Cardiac septum (tissue), 1 donor: ENCODE results near the gene FPR3. TPM values are rescaled to one million over a fixed set of nuclear protein-coding genes. Genes with fewer than 3 reads are reported as not detected.

ENCODE experiments used
- DNase-seq: peaks from one replicate; pipeline ENCODE4 v3.0.0-alpha.2; 2020; ENCODE audit warnings: low spot score
- intact Hi-C: fragments of 100-400 bp; cut with DNase I; formaldehyde crosslinking; loops from one replicate; pipeline ENCODE4 v1.14.0; 2022
- total RNA-seq: library from RNA; stranded (reverse); fragmentation: NEBNext Ultra II Directional; extraction: Animal tissue kit (Norgen Biotek cat#: 25700); gene quantifications from one replicate; pipeline ENCODE4 v1.2.1, GENCODE V29; 2021
- donor health status: DM: no; HTN: no; CAD: no.

The FPR3 gene
- total RNA-seq, 1 donor from 2014 or later, result 3.2 TPM

DNA sequence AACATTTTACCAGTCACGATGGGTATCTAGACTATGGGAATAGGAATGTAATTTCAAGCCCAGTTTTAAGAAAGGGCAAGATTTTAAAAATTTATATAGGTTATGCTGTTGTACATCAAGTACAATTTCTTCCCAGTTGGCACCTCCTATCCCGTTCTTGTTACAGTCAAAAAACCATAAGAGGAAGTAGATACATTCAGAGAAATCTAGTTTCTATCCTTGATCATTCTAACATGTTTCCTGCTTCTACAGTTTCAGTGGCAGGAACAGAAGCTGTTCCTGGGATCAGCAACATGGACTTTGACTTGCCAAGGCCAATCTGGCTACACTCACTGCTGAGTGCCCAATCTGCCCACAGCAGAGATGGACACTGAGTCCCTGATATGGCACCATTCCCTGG lies 14.7 kb upstream of the FPR3 start:
- no peak for DNase-seq
- intact Hi-C loops, result no loop called here

DNA sequence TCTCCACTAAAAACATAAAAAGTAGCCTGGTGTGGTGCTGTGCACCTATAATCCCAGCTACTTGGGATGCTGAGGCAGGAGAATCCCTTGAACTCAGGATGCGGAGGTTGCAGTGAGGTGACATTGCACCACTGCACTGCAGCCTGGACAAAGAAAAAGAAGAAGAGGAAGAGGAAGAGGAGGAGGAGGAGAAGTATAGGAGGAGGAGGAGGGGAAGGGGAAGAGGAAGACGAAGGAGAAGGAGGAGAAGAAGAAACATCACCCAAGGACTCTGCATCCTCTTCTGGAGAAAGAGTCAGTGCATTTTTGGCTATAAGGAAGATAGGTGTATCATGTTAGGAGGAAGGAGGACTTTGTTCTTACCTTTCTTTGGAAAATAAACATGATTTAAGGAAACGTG lies 13.0 kb upstream of the FPR3 start:
- DNase-seq, result no peak
- intact Hi-C loops, result no loop called here

DNA sequence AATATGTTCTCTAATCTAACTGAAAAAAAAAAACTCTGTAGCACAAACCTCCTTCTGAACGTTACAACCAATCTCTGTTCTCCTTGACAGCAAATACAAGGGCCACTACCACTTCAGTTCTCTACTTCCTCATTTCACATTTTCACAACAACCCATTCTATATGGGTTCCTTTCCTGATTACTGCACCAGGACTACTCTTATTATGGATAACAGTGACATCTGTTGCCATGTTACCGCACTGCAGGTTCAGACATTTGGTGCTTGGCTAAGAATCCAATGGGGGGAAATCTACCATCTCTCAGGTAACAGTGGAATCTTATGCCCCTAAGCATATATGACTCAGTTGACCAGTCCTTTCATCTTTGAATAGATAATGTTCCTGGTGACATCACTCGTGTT lies 11.6 kb upstream of the FPR3 start:
- intact Hi-C loops, result no loop called here
- DNase-seq, result no peak

DNA sequence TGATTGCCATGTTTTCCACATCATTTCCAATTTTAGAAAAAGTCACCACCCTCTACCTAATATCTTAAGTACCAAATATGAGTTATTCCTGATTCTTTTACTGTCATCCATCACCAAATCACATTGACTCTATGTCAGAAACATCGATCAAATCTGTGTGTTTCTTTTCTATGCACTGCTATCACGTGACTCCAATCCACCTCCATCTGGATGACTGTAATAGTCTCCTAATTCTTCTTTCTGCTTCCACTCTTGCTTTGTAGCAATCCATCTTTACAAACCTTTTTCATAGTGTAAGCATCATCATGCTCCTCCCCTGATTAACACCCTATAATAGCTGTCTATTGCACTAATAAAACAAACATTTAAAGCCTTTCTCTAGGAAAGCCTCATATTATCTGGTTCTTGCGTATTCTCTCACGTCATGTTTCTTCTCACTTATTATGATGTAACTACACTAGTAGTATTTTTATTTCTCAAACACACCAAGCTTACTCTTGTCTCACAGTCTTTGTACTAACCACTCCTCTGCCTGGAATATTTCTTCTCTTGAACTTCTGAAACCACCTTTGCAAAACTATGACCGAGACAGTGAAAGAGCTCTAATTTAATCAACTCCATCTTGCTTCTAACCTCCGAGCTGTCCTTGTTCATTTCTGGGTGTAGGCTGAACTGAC lies 10.7 kb upstream of the FPR3 start:
- intact Hi-C loops, result no loop called here
- DNase-seq, result no peak

DNA sequence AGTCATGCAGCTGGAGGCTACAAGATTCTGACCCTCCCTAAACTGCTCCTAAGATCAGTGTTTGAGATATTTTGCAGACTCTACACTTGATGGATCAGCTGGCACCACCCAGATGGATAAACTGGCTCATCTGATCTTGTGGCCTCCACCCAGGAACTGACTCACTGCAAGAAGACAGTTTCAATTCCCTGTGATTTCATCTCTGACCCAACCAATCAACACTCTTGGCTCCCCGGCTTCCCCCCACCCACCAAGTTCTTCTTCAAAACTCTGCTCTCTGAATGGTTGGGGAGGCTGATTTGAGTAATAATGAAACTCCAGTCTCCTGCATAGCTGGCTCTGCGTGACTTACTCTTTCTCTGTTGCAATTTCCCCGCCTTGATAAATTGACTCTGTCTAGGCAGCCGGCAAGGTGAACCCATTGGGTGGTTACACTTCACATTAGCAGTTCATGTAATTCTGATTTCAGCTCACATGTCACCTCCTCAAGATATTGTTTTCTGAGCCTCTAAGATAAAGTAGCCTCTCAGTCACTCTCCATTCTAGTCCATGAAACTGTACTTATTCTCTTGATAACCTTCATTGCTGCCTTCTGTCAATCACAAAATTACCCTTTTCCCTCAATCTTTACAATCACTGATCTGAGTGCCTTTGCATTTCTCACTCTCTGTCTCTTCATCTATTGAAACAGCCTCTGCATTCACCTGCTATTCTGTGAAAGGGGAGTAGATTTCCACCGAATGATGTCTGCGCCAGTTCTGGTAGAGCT lies 9.9 kb upstream of the FPR3 start:
- intact Hi-C loops, result no loop called here
- no peak for DNase-seq

DNA sequence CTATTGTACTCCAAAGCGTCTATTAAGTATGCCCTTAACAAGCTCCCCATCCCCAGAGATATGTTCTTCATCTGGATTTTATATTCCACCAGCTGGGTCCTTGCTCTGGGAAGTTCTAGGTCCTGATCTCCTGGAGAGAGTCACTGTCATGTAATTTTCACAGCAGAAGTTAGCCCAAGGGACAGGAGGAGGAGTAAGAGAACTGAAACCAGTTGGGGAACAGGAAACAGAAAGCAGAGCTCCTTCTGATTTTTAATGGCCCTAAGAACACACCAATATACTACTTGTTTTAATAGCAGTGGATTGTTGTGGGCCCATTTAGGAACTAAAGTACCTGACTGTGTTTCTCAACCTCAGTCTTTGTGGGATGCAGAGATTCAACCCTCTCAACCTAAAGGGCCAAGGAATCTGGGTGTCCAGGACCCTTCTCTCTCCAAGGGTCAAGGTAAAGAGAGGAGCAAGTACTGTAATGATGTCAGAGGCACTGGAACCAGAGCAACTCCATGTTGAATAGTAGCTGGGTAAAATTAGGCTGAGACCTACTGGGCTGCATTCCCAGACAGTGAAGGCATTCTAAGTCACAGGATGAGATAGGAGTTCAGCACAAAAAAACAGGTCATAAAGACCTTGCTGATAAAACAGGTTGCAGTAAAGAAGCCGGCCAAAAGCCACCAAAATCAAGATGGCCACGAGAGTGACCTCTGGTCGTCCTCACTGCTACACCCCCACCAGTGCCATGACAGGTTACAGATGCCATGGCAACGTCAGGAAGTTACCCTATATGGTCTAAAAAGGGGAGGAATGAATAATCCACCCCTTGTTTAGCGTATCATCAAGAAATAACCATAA lies 8.1 kb upstream of the FPR3 start:
- no peak for DNase-seq
- intact Hi-C loops, result no loop called here

DNA sequence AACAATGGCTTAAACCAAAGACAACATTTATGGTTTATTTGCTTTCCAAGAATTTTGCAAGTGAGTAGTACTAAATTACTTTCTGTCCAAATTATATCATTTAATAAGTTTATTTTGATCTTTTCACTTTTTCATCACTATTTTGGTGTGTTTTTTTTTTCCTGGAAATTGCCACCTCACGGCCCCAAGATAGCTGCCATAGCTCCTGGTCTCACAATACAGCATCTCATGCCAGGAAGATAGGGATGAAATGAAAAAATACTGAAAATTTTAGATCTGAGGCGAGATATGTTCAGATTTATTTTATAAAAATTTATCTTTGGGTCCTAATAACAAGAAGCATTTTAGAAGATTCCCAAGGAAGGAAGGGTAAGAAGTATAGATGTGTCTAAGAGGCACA lies 6.9 kb upstream of the FPR3 start:
- no peak for DNase-seq
- intact Hi-C loops, result no loop called here

DNA sequence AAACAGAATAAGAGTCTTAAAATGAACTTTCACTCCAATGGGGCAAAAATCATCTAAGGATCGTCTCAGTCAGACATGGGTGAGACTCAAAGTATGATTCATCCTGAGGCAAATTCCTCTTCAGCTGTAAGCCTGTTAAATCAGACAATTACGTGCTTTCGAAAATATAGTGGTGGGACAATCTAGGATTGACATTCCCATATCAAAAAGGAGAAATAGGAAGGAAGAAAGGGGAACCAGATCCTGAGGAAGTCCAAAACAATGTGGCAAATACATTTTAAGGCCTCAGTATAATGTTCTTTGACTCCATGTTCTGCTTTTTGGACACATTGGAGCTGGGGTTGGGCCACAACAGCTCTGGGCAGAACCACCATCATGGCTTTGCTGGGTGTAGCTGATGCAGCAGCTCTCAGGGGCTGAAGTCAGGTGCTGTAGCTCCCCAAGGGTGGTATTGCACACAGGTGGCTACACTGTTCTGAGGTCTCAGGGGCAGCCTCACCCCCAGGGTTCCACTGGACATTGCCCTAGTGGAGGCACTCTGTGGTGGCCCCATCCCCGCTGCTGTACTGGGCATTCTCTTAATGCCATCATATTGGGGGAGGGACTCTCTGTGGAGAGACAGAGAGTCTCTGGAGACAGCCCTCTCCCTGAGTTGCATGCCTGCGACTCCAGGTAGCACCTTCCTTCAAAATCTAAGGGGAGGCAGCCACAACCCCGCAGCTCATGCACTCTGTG lies 5.7 kb upstream of the FPR3 start:
- DNase-seq, result no peak
- intact Hi-C loops, result no loop called here

DNA sequence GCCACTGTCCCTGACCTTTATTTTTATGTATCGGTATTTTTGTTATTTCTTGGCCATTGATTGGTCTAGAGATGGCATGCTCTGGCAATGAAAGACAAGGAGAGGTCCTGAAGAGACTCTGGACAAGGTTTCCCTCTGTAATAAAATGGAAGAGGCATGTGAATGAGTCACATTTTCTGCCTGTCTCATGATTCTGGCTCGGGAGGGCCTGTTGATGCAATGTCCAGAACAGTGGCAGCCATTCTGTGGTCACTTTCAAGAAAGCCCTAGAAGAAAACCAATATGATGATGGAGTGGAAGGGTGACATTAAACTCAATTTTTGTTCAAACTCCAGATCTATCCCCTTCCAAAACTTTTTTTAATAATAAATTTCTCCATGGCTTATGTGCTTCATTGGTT lies 2.0 kb upstream of the FPR3 start:
- no peak for DNase-seq
- intact Hi-C loops, result no loop called here

DNA sequence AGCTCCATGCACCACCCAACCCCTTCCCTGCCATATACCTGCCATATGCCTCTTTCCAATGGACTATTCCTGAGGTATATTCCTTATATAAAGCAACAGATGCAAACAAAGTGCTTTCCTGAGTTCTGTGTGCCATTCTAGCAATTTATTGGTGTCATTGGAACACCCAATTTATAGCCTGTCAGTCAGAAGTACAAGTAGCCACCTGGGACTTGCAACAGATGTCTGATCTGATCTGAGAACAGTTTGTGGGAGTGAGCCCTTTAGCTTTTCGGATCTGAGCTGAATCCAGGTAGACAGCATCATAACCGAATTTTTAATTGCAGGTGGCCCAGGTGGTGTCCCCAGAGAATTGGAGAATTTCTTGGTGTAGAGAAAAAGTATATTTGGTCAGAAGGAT lies 963 bp upstream of the FPR3 start:
- intact Hi-C loops, result no loop called here
- no peak for DNase-seq

DNA sequence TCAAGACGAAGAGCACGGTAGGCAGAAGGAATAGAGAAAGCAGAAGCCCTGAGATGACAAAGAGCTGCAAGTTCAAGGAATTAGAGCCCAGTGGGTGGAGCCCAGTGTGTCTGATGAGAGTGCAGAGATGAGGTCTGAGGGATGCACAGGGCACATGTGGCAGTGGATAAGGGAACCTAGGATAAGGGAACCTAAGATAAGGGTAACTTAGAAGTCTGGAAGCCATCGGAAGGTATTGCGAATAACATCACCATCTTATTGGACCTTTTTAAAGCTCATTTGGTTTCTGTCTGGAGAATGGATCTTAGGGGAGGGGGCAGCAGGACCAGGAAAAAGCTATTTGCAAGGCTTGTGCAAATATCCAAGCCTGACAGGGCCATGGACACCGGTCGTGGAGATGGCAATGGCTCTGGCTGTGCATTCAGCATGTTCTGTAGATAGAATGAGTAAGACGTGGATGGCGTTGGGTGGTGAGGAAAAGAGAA lies 1.3 kb downstream of the FPR3 start:
- DNase-seq, result no peak
- intact Hi-C loops, result loop anchor here (5.0 kb wide), 1 partner anchor 94 kb away; no protein-coding TSS in a partner anchor

DNA sequence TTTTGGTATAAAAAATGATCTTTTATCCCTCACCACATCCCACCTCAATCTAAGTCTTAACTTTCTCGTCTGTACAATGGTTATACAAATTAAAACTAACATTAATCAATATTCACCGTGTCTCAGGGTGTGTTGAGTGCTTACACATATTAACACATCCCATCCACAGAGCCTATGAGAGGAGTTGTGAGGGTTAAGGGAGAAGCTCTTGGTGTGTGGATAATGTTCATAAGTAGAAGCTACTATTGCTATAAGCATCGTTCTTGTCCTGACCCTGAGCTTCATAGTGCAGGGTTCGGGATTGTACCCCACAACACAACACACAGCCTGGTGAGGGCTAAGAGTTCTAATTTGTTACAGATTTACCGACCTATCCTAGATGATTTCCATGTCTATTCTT lies 2.5 kb downstream of the FPR3 start:
- intact Hi-C loops, result loop anchor here (5.0 kb wide), 1 partner anchor 95 kb away; no protein-coding TSS in a partner anchor
- no peak for DNase-seq

DNA sequence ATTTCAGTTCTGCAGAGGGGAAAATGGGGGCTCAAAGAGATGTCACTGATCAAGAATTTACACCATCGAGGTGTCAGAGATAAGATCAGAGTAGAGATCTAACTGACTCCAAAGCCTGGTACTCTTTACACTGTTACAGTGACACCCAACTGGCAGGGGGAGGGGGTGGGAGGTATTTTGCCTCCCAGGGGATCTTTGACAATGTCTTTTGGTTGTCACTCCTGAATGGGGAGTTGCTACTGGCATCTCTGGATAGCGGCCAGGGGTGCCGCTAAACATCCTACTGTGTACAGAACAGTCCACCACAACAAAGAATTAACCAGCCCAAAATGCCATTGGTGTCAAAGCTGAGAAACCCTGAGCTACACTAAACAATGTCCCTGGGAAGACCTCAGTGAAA lies 3.1 kb downstream of the FPR3 start:
- no peak for DNase-seq
- intact Hi-C loops, result loop anchor here (2.0 to 5.0 kb wide), 2 partner anchors 96 to 109 kb away; no protein-coding TSS in a partner anchor

DNA sequence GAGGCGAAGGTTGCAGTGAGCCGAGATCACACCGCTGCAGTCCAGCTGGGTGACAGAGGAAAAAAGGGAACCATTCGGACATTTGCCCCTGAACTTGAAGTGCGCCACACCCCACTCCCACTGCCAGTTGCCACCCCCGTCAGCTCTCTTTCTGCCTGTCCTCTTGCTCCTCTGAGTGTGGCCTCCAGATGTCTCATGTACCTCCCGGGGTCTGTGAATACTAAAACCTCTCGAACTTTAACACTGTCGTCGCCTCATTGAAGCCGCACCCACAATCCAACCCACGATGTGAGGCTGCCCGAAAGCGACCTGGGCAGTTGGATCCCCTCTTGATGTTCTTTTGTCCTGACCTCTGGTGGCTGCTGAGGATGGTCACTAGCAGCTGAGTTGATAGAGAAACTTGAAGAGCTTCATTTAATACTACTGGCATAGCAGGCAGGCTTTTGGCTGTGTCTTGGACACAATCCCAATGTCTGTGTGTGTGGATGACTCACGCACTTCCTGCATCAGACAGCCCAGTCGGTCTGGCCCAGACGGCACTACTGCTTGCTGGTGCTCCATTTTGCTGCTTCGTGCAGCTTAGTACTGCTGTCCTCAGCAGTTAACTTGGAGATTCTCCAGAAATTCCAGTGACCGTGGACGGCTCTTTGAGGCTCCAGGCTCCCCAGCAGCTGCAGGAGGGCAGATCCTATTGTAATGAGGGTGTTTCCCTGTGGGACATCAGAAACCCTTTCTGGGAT lies 4.2 kb downstream of the FPR3 start:
- peak; percentile 91 for DNase-seq
- intact Hi-C loops, result loop anchor here (2.0 to 5.0 kb wide), 2 partner anchors 97 to 110 kb away; no protein-coding TSS in a partner anchor

DNA sequence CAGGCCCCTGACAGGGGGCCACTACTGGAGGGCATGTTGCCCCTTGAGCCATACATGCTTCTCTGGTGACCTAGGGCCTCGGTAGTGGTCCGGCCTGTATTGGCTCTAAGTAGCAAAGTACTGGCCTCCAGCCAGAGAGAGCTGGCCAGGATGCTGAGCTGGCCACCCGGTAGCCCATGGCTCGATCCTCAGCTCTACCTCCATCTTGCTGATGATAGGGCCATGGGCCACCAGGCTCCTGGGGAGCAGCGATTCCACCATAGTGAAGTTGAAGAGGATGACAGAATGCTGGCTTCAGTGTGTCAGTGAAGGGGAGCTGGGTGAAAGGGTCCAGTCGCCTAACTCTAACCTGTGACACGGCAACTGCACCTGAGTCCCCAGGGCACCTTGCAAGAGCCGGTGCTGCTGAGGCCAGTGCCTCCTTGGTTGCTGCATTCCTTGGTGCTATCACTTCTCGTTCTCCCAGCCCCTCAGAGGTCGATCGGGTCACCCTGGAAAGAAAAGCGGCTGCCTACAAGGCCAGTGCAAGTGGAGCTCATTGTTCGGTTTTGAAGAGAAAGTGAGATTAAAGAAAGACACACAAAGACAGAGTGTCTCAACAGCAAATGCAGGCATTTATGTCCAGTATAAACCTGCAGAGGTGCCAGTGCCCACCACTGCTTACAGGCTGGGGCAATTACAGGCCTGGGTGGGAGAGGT lies 5.0 kb downstream of the FPR3 start:
- DNase-seq, result no peak
- intact Hi-C loops, result loop anchor here (2.0 to 5.0 kb wide), 2 partner anchors 98 to 111 kb away; no protein-coding TSS in a partner anchor

DNA sequence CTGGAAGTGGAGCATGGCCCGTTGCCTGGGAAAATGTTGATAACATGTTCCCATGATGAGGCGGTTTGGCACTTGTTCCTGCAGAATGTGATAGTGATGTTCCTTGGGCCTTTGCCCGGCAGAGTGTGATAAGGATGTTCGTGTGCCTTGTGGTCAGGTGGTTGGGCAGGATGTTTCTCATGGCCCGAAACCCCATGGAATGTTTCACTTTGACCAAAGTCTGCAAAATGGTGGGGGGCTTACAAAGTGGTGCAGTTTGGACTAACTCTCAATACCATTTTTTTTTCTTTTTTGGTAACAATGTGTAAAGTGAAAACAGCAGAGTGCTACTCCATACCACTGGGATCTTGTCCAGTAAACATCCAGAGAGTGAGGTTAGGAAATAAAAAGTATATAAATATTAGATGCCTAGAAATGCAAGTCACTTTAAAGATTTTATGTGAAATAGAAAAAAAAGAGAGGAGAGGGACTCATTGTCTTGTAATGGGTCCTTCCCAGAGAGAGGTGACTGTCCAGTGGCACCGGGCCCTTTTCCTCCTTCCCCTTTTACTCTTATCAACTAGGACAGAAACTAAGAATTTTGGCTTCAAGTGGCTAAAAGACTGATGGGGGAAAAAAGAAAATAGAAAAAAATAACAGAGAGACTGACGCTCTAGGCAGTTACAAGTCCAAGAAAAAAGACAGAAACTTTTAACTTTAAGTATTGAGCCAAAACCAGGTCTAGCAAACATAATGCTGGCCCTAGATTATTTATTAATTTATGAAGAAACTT lies 5.7 kb downstream of the FPR3 start:
- intact Hi-C loops, result no loop called here

DNA sequence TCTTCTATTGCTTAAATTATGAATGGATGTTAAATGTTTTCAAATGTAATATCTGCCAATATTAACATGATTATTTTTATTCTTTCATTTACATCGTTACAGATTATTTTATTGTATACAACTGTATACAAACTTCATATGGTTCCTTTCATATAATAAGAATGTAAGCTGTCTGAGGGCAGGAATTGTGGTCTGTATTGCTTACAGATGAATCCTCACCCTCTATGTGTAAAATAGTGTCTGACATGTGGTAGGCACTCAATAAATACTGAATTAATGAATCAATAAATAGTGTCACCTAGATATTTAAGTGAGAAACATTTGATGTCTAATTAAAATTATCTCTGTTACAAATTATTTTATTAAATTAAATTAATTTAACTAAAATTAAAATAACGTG lies 7.8 kb downstream of the FPR3 start:
- intact Hi-C loops, result no loop called here
- DNase-seq, result no peak

More for the DNA sequence above, 5.7 kb downstream of the FPR3 start:
- DNase-seq, result peak; percentile 86
